Suppressor macrophage (primary cell): ENCODE measurements around the gene CITED4.

Experiments used
- DNase-seq, 4 experiments: peaks; one replicate each; pipeline ENCODE4 v3.0.0-alpha.2; 2020 to 2022

Gene CITED4

GRCh38 chr1:40853113-40853884, 8.9 kb downstream of the CITED4 start:
- DNase-seq, result no peak

GRCh38 chr1:40851643-40852042, 10.5 kb downstream of the CITED4 start:
- DNase-seq, result no peak

GRCh38 chr1:40849801-40850592, 12.2 kb downstream of the CITED4 start:
- DNase-seq, result peak; percentile 65 to 76 (median 74)

- peak; percentile 63 to 78 (median 70) for DNase-seq
Observed at GRCh38 chr1:40848530-40849189, 13.5 kb downstream of the CITED4 start.

GRCh38 chr1:40847023-40847745, 15.0 kb downstream of the CITED4 start:
- no peak for DNase-seq

- no peak for DNase-seq
Observed at GRCh38 chr1:40845895-40846294, 16.3 kb downstream of the CITED4 start.

GRCh38 chr1:40844887-40845878, 17.0 kb downstream of the CITED4 start:
- DNase-seq, result peak in 3 of 4 experiments; percentile 6 to 29 (median 9)

GRCh38 chr1:40844079-40844478, 18.1 kb downstream of the CITED4 start:
- DNase-seq, result no peak

GRCh38 chr1:40842691-40843090, 19.5 kb downstream of the CITED4 start:
- DNase-seq, result no peak

- DNase-seq, result no peak
Observed at GRCh38 chr1:40842207-40842606, 20.0 kb downstream of the CITED4 start.

- no peak for DNase-seq
Observed at GRCh38 chr1:40841602-40842001, 20.6 kb downstream of the CITED4 start.

- no peak for DNase-seq
Observed at GRCh38 chr1:40840526-40841323, 21.4 kb downstream of the CITED4 start.

GRCh38 chr1:40839943-40840335, 22.2 kb downstream of the CITED4 start:
- DNase-seq, result no peak

GRCh38 chr1:40838980-40839942, 22.9 kb downstream of the CITED4 start:
- DNase-seq, result no peak

GRCh38 chr1:40838045-40838979, 23.9 kb downstream of the CITED4 start:
- DNase-seq, result no peak

- DNase-seq, result no peak
Observed at GRCh38 chr1:40837601-40838000, 24.6 kb downstream of the CITED4 start.

GRCh38 chr1:40836283-40836682, 25.9 kb downstream of the CITED4 start:
- DNase-seq, result no peak

- no peak for DNase-seq
Observed at GRCh38 chr1:40834968-40835545, 27.1 kb downstream of the CITED4 start.
